ENCODE results near the gene LACRT. TPM values are rescaled to one million over a fixed set of nuclear protein-coding genes. Genes with fewer than 3 reads are reported as not detected.

Gene LACRT
- total RNA-seq, 1 experiment from 2014 or later = not detected

DNA sequence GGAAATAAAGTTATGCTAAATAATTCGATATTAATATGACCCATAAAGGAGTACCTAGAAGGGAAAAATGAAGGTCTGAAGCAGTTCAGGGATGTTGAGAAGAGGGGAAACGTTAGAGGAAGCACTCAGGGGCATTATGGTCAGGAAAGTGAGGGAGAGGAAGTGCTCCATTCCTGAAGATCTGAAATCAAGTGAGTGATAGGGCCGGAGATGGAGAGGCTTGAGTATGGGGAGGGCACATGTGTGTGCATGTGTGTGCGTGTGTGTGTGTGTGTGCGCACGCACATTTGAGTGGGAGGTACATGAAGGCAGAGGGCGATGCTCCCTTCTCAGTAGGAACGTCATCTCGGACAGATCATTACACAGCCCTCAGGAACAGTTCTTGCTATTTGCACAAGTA, 18.3 kb upstream of the LACRT start:
- TF ChIP-seq ELF4 (CRISPR knock-in tag; IDR thresholded peaks at IDR 0.05; ENCODE audit: low read depth) (no peak), FOXK1 (CRISPR knock-in tag; IDR thresholded peaks at IDR 0.05) (no peak), ZNF121 (CRISPR knock-in tag; IDR thresholded peaks at IDR 0.05) (no peak), ZNF671 (CRISPR knock-in tag; IDR thresholded peaks at IDR 0.05) (no peak), NR3C1 (CRISPR knock-in tag; conservative IDR thresholded peaks at IDR 0.05; ENCODE audit: low read depth) (no peak), ATF1 (CRISPR knock-in tag; IDR thresholded peaks at IDR 0.05) (no peak), TP53 (CRISPR knock-in tag; IDR thresholded peaks at IDR 0.05) (no peak), ESRRA (CRISPR knock-in tag; IDR thresholded peaks at IDR 0.05; ENCODE audit: borderline replicate concordance) (no peak)
- TF ChIP-seq, protein P1, sequence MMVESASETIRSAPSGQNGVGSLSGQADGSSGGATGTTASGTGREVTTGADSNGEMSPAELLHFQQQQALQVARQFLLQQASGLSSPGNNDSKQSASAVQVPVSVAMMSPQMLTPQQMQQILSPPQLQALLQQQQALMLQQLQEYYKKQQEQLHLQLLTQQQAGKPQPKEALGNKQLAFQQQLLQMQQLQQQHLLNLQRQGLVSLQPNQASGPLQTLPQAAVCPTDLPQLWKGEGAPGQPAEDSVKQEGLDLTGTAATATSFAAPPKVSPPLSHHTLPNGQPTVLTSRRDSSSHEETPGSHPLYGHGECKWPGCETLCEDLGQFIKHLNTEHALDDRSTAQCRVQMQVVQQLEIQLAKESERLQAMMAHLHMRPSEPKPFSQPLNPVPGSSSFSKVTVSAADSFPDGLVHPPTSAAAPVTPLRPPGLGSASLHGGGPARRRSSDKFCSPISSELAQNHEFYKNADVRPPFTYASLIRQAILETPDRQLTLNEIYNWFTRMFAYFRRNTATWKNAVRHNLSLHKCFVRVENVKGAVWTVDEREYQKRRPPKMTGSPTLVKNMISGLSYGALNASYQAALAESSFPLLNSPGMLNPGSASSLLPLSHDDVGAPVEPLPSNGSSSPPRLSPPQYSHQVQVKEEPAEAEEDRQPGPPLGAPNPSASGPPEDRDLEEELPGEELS (CRISPR knock-in tag; IDR thresholded peaks at IDR 0.05) = no peak
- TF ChIP-seq, protein P2, sequence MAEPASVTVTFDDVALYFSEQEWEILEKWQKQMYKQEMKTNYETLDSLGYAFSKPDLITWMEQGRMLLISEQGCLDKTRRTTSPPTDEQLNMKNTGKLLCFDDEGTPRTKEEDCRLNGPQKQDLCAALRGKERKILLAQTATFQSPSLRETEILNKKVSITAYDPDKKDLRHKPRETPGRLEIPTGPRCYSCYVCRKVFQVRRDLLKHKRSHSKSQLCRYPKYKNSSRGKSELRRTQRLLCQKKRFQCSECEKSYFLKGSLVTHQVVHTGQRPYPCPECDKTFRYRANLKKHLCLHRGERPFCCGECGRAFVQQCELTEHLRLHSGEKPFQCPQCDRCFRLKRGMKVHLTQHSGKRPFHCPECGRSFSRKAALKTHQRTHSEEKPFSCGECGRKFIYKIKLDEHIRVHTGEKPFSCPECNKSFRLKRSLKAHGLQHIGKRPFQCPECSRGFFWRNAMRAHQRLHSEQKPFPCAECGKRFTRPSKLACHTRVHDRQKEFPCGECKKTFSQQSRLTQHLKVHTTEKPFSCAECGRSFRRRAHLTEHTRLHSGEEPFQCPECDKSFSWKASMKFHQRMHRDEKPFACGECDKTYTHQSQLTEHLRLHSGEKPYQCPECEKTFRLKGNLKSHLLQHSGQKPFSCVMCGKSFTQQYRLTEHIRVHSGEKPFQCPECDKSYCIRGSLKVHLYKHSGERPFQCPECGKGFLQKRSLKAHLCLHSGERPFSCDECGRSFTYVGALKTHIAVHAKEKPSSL (CRISPR knock-in tag; conservative IDR thresholded peaks at IDR 0.05) = no peak
- TF ChIP-seq, protein P3, sequence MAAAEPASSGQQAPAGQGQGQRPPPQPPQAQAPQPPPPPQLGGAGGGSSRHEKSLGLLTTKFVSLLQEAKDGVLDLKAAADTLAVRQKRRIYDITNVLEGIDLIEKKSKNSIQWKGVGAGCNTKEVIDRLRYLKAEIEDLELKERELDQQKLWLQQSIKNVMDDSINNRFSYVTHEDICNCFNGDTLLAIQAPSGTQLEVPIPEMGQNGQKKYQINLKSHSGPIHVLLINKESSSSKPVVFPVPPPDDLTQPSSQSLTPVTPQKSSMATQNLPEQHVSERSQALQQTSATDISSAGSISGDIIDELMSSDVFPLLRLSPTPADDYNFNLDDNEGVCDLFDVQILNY (CRISPR knock-in tag; IDR thresholded peaks at IDR 0.05) = no peak
- Mint-ChIP-seq H3K4me3 (no peak overlapping the region), H3K27me3 (ENCODE audit: low read depth) (peaks cover 6% of the 10 kb centered on the region), H3K27ac (no peak overlapping the region), H3K4me1 (peaks cover 11% of the 10 kb centered on the region; the same call in 1 of the 2 replicates), H3K9me3 (no peaks in the 10 kb centered on the region), H3K36me3 (no peaks in the 10 kb centered on the region)
- CTCF ChIA-PET = no interaction called here
- no peak for DNase-seq (ENCODE audit: low spot score)
- no peak for ATAC-seq
- POLR2A ChIA-PET = no interaction called here

DNA sequence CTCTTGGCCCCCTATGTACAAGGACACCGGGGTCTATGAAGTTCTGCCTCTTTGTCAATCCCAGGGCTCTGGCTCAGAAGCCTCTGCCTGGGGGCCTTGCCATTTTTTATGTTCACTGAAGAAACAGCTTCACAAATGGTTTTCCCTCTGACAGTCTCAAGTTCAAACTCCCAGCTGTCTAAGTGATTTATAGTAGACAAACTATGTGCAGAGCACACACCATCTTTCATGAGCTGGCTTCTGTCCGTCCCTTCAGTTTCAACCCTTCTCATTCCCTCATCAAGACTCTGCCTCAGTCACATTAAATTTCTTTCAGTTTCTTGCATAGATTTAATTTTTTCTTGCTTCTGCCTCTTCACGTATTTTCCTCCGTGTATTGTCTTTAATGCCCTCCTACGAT, 16.2 kb upstream of the LACRT start:
- ChIA-PET CTCF (interaction anchor here (1.1 kb wide), 1 partner anchor 124 kb away, joined by 5 read pairs; no protein-coding TSS in a partner anchor), POLR2A (no interaction called here)
- H3K27me3 Mint-ChIP-seq (ENCODE audit: low read depth) = peaks cover 18% of the 10 kb centered on the region
- peaks cover 11% of the 10 kb centered on the region; the same call in 1 of the 2 replicates for H3K4me1 Mint-ChIP-seq
- no peaks in the 10 kb centered on the region for H3K9me3 Mint-ChIP-seq
- no peak overlapping the region for H3K4me3 Mint-ChIP-seq
- H3K27ac Mint-ChIP-seq = no peak overlapping the region
- ATAC-seq (no peak), DNase-seq (ENCODE audit: low spot score) (no peak)
- no peaks in the 10 kb centered on the region for H3K36me3 Mint-ChIP-seq
- TF ChIP-seq, protein P4, sequence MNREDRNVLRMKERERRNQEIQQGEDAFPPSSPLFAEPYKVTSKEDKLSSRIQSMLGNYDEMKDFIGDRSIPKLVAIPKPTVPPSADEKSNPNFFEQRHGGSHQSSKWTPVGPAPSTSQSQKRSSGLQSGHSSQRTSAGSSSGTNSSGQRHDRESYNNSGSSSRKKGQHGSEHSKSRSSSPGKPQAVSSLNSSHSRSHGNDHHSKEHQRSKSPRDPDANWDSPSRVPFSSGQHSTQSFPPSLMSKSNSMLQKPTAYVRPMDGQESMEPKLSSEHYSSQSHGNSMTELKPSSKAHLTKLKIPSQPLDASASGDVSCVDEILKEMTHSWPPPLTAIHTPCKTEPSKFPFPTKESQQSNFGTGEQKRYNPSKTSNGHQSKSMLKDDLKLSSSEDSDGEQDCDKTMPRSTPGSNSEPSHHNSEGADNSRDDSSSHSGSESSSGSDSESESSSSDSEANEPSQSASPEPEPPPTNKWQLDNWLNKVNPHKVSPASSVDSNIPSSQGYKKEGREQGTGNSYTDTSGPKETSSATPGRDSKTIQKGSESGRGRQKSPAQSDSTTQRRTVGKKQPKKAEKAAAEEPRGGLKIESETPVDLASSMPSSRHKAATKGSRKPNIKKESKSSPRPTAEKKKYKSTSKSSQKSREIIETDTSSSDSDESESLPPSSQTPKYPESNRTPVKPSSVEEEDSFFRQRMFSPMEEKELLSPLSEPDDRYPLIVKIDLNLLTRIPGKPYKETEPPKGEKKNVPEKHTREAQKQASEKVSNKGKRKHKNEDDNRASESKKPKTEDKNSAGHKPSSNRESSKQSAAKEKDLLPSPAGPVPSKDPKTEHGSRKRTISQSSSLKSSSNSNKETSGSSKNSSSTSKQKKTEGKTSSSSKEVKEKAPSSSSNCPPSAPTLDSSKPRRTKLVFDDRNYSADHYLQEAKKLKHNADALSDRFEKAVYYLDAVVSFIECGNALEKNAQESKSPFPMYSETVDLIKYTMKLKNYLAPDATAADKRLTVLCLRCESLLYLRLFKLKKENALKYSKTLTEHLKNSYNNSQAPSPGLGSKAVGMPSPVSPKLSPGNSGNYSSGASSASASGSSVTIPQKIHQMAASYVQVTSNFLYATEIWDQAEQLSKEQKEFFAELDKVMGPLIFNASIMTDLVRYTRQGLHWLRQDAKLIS (CRISPR knock-in tag; IDR thresholded peaks at IDR 0.05; ENCODE audit: borderline replicate concordance) = no peak
- TF ChIP-seq, protein P5, sequence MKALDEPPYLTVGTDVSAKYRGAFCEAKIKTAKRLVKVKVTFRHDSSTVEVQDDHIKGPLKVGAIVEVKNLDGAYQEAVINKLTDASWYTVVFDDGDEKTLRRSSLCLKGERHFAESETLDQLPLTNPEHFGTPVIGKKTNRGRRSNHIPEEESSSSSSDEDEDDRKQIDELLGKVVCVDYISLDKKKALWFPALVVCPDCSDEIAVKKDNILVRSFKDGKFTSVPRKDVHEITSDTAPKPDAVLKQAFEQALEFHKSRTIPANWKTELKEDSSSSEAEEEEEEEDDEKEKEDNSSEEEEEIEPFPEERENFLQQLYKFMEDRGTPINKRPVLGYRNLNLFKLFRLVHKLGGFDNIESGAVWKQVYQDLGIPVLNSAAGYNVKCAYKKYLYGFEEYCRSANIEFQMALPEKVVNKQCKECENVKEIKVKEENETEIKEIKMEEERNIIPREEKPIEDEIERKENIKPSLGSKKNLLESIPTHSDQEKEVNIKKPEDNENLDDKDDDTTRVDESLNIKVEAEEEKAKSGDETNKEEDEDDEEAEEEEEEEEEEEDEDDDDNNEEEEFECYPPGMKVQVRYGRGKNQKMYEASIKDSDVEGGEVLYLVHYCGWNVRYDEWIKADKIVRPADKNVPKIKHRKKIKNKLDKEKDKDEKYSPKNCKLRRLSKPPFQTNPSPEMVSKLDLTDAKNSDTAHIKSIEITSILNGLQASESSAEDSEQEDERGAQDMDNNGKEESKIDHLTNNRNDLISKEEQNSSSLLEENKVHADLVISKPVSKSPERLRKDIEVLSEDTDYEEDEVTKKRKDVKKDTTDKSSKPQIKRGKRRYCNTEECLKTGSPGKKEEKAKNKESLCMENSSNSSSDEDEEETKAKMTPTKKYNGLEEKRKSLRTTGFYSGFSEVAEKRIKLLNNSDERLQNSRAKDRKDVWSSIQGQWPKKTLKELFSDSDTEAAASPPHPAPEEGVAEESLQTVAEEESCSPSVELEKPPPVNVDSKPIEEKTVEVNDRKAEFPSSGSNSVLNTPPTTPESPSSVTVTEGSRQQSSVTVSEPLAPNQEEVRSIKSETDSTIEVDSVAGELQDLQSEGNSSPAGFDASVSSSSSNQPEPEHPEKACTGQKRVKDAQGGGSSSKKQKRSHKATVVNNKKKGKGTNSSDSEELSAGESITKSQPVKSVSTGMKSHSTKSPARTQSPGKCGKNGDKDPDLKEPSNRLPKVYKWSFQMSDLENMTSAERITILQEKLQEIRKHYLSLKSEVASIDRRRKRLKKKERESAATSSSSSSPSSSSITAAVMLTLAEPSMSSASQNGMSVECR (CRISPR knock-in tag; IDR thresholded peaks at IDR 0.05; ENCODE audit: borderline replicate concordance) = no peak
- TF ChIP-seq OVOL2 (CRISPR knock-in tag; IDR thresholded peaks at IDR 0.05; ENCODE audit: borderline replicate concordance) = no peak
- TF ChIP-seq MXD4 (CRISPR knock-in tag; IDR thresholded peaks at IDR 0.05; ENCODE audit: borderline replicate concordance) = no peak
- no peak for TF ChIP-seq ZNF232 (CRISPR knock-in tag; IDR thresholded peaks at IDR 0.05)
- TF ChIP-seq, protein P6, sequence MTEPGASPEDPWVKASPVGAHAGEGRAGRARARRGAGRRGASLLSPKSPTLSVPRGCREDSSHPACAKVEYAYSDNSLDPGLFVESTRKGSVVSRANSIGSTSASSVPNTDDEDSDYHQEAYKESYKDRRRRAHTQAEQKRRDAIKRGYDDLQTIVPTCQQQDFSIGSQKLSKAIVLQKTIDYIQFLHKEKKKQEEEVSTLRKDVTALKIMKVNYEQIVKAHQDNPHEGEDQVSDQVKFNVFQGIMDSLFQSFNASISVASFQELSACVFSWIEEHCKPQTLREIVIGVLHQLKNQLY (CRISPR knock-in tag; IDR thresholded peaks at IDR 0.05) = no peak
- TF ChIP-seq, protein P7, sequence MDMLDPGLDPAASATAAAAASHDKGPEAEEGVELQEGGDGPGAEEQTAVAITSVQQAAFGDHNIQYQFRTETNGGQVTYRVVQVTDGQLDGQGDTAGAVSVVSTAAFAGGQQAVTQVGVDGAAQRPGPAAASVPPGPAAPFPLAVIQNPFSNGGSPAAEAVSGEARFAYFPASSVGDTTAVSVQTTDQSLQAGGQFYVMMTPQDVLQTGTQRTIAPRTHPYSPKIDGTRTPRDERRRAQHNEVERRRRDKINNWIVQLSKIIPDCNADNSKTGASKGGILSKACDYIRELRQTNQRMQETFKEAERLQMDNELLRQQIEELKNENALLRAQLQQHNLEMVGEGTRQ (CRISPR knock-in tag; IDR thresholded peaks at IDR 0.05) = no peak
- TF ChIP-seq, protein P8, sequence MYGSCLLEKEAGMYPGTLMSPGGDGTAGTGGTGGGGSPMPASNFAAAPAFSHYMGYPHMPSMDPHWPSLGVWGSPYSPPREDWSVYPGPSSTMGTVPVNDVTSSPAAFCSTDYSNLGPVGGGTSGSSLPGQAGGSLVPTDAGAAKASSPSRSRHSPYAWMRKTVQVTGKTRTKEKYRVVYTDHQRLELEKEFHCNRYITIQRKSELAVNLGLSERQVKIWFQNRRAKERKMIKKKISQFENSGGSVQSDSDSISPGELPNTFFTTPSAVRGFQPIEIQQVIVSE (CRISPR knock-in tag; IDR thresholded peaks at IDR 0.05; ENCODE audit: borderline replicate concordance) = no peak
- TF ChIP-seq NFE2L1 (CRISPR knock-in tag; IDR thresholded peaks at IDR 0.05) = no peak

All from WTC11 (cell line).